ENCODE measurements around the gene DCDC1.

DCDC1 gene

DNA sequence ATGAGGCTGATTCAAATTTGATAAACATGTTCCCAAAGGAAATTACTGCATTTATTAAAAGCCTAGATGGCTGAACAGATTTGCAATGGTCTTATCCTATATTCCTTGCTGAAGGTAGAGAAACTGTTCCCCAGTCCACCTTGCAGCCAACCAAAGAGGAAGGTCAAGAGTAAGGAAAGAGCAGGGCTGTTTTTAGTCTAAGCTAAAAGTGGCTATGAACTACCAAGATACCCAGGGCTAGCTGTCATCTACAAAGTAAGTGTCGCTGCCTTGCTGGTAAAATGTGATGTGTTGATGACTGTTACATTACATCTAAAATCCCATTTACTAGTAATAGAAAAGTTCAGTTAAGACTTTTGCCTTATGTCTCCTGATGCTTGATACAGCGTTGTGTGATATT, 493.3 kb downstream of the DCDC1 start:
- no peak for FAIRE-seq
- no peak for DNase-seq (ENCODE audit: extremely low spot score, insufficient read length, low read depth)

DNA sequence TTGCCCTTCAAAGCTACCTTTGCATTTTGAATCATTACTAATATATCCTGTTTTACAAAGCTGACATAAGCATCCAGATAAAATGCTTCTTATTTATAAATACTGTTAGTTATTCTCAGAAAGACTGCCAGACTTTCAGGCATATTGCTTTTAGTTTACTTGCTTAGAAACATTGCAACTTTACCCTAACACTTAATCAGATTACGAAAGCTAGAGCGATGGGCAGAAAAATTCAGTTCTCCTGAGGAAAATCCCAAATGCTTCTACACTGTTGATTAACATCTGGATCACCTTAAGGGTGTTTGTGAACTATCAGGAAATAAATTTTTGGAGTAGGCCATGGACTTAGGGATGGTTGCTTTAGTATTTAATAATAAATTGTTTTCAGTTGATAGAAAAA, 493.7 kb downstream of the DCDC1 start:
- no peak for DNase-seq (ENCODE audit: extremely low spot score, insufficient read length, low read depth)
- FAIRE-seq, result no peak

DNA sequence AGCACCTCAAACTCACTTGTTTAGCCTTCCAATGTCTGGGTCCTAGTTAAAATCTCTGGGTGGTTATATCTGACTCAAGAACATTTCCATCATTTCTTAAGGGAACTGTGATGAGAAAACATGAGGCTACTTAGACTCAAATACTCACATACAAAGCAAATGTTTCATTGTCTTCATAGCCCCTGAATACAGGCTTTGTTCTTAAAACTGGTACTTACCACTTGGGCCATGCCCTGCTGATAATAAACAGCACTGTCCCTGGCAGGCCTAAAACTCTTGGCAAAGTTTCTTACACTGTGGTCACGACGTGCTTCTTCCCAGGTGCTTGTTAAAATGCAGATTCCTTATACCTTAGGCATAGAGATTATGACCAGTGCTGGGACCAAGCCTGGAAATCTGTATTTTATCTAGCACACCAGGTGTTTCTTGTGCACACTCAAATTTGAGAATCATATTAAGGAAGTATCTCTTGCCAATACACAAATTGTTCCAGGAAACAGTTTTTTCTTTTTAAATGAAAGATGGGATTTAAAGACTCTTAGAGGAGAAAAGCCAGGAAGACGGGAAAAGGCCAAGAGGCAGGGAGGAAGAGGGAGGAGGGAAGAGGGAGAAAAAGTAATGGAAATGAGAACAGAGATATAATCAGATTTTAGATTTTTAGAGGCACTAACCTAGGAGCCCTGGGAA, 495.5 kb downstream of the DCDC1 start:
- no peak for DNase-seq (ENCODE audit: extremely low spot score, insufficient read length, low read depth)
- FAIRE-seq, result no peak

DNA sequence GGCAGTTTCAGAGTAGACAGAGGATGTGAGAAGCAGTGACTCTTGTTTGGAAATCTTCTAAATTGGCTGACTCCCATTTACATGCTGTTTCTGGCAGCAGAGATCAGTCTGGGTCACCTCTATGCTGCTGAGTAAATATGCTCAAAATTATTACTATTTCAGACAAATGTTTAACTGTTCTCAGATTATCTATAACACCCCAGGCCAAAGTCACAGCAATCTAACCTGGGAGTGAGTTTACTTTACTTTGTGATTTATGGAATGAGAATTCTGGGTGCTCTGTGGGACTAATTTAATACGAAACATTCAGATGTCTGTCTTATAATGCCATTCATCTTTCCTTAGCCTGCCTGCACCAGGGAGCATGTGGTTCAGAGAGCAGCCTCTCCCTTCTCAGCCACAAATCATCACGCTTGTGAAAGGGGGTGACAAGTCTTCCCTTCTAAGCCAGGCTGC, 500.9 kb downstream of the DCDC1 start:
- DNase-seq (ENCODE audit: extremely low spot score, insufficient read length, low read depth), result no peak
- no peak for FAIRE-seq

DNA sequence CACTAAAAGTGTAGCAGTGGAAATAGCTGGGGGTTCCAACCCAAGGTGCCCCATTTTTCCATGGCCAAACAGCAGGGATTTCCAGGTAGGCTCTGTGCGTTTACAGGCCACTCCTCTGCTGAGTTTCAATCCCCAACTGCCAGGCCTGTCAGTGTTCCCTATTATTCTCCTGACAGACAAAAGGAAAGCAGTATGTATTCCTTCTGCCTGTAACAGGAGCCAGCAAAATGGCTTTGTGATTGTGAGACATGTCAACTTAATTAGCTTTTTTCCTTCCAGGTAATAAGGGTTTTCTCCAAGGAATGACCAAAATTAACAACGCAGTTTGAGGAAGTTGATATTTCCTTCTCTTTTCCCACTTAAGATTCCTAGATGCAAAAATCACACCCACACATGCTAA, 506.3 kb downstream of the DCDC1 start:
- FAIRE-seq (no peak), DNase-seq (ENCODE audit: extremely low spot score, insufficient read length, low read depth) (no peak)

DNA sequence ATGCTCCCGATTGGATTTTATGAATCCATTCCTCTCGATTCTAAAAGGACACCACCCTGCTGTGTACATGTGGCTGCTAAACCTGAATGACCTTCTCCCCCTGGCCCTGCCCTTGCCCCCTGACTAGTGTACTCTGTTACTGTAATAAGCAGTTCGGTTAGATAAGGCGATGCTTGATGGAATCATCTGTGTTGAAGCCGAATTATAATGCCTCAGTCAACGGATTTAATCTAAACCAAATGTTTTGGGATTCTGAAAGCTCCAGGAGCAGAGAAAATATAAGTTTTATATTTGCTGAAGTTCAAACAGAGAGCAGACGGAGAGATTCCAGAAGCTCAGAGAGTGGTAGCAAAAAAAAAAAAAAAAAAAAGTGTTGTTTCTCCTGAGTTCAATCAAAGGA, 508.0 kb downstream of the DCDC1 start:
- FAIRE-seq (no peak), DNase-seq (ENCODE audit: extremely low spot score, insufficient read length, low read depth) (no peak)

DNA sequence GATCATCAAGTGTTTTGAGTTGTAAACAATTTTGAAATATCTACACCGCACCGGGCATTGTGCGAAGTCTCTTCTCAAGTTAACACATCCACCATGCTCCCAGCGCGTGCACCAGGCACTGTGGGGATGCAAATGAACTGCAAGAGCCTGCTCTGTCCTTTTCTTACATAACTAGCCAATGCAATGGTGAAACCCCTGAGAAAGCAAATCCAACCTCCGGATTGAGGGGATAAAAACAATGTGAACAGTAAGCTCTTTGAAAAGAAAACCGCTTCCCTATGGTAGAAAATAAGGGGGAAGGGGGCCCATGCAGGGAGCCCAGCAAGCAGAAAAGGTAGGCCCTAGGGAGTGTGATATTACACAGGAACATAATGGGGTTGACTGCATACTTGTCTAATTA, 508.5 kb downstream of the DCDC1 start:
- FAIRE-seq, result no peak

DNA sequence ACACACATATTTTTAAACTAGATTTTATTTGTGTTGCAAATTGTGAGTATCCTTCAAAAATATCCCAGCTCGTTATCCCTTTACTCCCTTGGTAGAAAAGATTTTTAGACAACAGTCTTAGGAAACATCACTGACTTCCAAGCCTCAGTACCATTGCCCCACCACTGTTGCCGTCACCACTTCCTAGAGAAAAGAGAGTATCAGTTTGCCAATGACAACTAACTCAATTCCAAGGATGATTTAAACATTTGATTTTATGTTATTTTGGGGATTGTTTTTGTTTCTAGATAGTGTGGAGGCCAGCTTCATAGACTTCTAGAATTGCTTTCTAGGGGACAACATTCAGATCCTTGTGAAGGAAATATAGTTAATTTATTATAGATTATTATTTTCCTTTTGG, 509.4 kb downstream of the DCDC1 start:
- FAIRE-seq (no peak), DNase-seq (ENCODE audit: extremely low spot score, insufficient read length, low read depth) (no peak)

More for the DNA sequence above, 508.5 kb downstream of the DCDC1 start:
- DNase-seq (ENCODE audit: extremely low spot score, insufficient read length, low read depth), result no peak

DNA sequence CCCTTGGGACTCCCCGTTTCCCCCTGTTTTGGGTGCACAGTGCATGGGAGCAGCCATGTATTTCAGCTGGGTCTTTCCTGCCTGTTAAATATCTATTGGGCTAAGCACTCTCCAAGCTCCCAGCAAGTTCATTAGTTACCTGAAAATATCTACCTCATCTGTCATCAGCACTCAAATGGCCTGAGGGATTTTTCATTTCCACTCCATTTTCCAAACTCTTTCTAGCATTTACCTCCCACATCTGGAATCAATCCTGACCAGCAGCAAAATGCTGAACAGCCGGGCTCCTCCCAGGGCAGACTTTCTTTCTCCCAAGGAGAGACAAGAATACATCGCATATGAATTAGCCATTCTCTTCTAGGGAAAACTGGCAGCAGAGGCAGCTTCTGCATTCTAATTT, 509.9 kb downstream of the DCDC1 start:
- no peak for DNase-seq (ENCODE audit: extremely low spot score, insufficient read length, low read depth)
- FAIRE-seq, result no peak

DNA sequence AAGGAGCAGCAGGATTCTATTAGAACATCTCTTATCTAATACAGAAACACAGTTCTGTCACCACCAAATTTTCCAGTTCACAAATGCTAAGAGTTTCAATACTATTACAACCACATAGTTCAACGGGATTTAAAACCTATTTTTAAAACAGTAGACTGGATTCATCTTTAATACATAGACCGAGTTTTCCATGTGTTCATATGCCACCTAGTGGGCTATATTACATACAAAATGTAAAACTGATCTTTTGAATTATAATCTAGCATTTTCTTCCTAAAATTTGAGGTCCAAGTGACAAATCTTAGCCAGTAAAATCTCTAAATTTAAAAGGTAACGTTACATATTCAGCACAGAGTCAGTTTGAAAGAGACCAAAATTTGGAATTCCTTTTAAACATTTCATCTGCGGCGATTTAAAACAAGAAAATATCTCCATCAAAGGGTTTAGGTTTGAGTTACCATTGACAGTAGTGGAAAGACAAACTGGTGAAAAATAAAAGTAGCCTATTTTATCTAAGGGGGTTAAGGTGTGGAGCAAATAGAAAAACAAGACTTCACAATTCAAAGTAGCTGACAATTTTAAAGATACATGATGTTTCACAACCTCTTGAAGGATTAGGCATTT, 514.0 kb downstream of the DCDC1 start:
- DNase-seq (ENCODE audit: extremely low spot score, insufficient read length, low read depth), result no peak
- FAIRE-seq, result no peak

DNA sequence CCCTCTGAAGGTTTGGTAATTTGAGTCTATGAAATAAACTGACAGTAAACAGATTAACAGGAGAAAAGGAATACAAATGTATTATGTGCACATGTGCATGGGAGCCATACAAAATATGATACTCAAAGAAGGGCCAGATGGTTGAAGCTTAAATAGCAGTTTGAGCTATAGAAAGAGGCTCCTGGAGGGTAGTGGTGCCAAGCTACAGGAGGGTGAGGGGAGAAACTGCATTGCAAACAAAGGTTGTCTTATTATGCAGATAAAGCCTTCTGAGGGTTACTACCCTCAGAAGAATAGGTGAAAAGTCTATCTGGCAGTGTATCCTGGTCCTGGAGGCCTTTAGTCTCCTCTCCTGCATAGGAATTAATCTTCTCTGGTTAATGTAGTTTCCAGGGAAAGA, 516.1 kb downstream of the DCDC1 start:
- DNase-seq (ENCODE audit: extremely low spot score, insufficient read length, low read depth) (no peak), FAIRE-seq (no peak)

DNA sequence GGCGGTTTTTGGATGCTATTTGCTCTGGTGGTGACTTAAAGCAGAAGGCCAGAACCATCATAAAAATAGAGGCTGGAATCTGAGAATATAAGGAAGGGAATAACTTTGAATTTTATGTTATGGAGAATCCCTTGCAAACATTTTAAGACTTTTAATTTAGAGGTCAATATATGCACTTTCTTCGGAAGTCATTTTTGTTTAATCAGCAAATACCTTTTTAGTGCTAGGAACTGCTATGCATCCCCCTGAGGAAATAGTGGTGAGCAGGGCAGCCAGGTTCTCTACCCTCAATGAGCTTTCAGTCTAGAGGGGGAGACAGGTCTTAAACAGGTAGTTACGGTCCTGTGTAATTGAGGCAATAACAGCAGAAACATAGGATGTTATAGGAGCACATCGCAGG, 516.9 kb downstream of the DCDC1 start:
- DNase-seq (ENCODE audit: extremely low spot score, insufficient read length, low read depth) (no peak), FAIRE-seq (no peak)

DNA sequence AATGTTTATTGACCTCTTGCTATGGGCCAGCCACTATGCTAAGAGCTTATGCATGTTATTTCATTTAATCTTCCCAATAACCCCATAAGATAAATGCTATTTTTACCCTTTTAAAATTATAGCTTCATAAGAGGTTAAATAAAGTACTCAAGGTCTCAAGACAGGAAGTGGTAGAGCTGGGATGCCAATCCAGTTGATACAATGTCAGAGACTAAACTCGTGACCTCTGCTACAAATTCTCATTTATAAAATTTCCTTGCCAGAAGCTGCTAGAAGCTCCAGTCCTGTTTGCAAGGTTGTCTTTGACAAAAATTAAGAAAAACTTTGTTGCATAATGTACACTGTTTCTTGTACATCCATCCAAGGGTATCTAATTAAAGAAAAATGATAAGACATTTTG, 517.4 kb downstream of the DCDC1 start:
- DNase-seq (ENCODE audit: extremely low spot score, insufficient read length, low read depth) (no peak), FAIRE-seq (no peak)

DNA sequence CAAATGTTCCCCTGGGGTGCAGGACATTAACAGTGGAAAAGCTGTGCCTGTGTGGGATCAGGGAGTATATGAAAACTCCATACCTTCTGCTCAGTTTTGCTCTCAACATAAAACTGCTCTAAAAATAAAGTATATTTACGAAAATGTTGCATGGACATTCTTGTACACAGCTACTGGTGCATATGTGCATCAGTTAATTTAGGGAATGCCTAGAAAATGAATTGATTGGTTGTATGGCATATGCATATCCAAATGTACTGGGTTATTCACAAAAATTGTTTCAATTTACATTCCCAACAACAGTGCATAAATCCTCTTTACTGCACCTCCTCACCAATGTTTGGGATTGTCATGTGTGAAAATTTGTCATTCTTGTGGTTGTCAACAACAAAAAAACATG, 532.3 kb downstream of the DCDC1 start:
- DNase-seq (ENCODE audit: extremely low spot score, insufficient read length, low read depth) (no peak), FAIRE-seq (no peak)

DNA sequence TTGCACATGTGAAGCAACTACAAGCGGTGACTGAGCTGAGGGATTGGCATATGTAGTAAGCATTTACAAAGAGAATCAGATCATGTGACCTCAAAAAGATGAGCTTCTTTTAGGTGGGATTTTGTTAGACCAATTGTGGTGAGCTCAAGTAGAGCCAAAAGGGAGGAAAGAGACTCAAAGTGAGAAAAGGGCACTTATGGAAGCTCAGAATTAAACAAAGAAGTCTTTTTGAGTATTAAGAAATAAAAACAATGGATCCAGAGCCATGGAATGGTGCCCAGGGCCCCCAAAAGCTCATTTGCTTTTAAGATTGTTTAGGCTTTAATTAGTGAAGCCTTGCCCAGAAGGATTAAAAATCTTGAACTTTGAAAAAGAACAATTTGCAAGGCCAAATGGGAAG, 536.7 kb downstream of the DCDC1 start:
- DNase-seq (ENCODE audit: extremely low spot score, insufficient read length, low read depth) (no peak), FAIRE-seq (no peak)

DNA sequence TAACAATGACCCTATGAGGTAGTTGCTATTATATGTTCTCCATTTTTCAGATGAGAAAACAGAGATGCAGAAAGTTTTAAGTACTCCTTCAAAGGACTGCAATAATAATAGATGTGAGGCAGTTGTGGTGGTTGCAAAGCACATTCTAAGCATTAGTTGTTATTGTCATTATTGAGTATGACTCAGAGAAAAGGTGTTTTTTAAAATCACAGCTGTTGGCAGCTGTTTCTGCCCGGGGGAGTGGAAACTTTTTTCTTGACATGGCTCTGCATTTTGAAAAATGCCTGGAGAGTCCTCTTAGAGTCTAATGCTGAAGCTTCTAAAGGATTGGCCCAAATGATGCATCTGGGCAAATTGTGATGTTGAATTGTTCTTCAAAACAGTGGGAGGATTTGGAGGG, 538.9 kb downstream of the DCDC1 start:
- FAIRE-seq (no peak), DNase-seq (ENCODE audit: extremely low spot score, insufficient read length, low read depth) (no peak)

DNA sequence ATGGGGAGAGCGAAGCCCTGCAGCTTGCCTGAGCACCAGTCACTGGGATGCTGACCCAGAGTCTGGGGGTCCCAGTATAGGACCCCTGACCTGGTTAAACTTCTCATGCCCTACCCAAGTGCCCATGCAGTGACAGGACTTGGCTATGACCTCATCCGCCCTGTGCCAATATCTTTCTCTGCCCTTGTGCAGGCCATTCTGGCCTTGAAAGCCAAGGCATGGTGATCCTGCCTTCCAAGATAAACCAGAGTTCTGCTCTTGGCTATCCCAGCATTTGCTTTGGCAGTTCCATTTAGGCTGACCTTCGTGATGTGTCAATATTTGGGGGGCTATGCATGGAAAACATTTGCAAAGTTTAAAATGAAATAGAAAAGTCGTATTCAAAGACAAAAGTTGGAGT, 542.6 kb downstream of the DCDC1 start:
- FAIRE-seq (no peak), DNase-seq (ENCODE audit: extremely low spot score, insufficient read length, low read depth) (no peak)

DNA sequence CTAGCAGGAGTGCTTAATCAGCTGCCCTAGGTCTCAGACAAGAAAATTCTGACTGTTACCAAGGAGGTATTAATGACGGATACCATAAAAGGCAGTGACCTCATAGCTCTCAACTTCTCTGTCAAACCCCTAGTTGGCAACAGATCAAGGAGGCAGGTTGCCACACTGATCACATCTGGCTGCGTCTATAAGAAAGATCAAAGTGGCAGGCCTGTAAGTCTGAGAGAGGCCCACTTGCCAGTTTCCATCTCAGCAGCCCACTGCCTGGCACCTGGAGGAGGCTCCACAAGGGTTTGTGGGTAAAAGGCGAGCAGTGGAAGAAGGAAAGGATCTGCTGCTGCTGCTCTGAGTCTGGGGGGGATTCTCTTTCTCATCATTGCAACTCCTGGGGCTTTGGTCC, 543.8 kb downstream of the DCDC1 start:
- no peak for FAIRE-seq
- no peak for DNase-seq (ENCODE audit: extremely low spot score, insufficient read length, low read depth)

DNA sequence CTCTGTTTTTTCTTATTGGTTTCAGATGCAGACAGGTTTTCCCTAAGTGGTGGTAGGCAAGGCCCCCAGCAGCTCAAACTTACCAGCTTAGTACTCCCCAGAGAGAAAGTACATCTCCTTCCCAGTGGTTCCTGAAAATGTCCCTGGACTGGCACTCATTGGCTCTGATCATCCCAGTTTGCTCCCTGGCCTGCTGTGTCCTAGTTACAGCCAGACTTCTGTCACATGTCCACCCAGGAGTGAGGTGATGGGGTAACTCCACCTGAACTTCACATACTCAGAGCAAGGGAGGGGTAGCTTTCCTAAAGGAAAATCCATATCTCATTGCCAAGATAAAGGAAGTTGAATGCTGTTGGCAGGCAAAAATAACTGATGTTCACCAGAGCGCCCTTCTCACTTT, 546.4 kb downstream of the DCDC1 start:
- DNase-seq (ENCODE audit: extremely low spot score, insufficient read length, low read depth) (no peak), FAIRE-seq (no peak)

DNA sequence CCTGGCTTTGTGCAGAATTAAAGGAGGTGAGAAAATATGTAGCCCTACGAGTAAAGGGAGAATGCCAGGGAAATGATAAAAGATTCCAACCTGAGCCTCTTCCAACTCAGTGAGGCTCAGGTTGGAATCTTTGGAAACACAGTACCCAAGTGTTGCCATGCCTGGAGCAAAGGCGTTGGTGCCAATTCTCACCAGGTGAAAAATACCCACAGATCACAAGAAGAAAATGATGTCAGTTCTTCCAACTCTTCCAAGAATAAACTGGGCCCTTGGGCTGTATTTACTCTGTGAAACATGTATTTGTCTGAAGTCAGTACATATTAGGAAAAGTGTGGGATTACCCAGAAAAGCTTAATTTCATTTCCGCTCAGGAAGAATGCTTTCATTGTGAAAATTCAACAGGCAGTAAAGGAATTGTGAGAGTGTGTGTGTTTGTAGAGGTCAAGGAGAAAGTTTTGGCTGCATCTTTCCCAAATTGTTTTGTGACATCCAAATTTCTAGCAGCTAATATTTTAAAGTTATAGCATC, 548.0 kb downstream of the DCDC1 start:
- DNase-seq (ENCODE audit: extremely low spot score, insufficient read length, low read depth), result no peak

DNA sequence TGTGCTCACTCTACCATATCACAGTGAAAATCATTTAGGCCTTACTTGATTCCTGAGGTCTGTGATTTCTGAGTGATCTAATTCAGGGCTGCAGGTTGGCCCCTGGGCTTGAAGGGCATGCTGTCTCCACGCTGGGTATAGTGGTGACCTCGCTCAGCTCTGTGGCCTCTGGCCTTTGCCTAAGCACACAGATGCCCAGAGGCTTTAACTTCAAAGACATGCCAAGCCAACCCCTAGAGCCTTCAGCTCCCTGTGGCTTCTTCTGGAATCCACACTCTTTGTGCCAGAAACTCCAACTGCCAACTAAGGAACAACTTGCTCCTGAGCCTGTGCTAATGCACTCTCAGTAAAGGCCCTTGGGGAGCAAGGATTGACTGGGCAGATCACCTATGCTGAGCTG, 550.8 kb downstream of the DCDC1 start:
- no peak for FAIRE-seq
- DNase-seq (ENCODE audit: extremely low spot score, insufficient read length, low read depth), result no peak

More for the DNA sequence above, 548.0 kb downstream of the DCDC1 start:
- no peak for FAIRE-seq
